SK-N-MC (cell line): Measurements from ENCODE around the gene DIAPH2.

ENCODE experiments used
- DNase-seq: peaks from one replicate; pipeline ENCODE4 v3.0.0-alpha.2; 2011; ENCODE audit warnings: low read depth, low spot score
- H3K27ac ChIP-seq: fragments of 200-600 bp; sonication (generic); 2 replicates; pipeline ENCODE4 v1.5.1; 2016; ENCODE audit warnings: mixed run types
- H3K36me3 ChIP-seq: fragments of 200-600 bp; sonication (generic); 2 replicates; pipeline ENCODE4 v1.6.1; 2017; ENCODE audit warnings: antibody characterized with exemption, low read length, mixed read lengths; ENCODE audit not compliant: insufficient read depth
- H3K4me3 ChIP-seq: fragments of 200-600 bp; sonication (generic); 2 replicates; pipeline ENCODE4 v1.5.1; 2016
- H3K9ac ChIP-seq: fragments of 200-600 bp; sonication (generic); 2 replicates; pipeline ENCODE4 v1.8.0; 2017; ENCODE audit warnings: mixed run types, mixed read lengths; ENCODE audit not compliant: insufficient read length
- H3K9me3 ChIP-seq: fragments of 200-600 bp; sonication (generic); 2 replicates; pipeline ENCODE4 v1.6.1; 2017; ENCODE audit warnings: low read depth, mild to moderate bottlenecking, antibody characterized with exemption, low read length, moderate library complexity, mixed read lengths
- EZH2 ChIP-seq: fragments of 200-600 bp; sonication (generic); IDR thresholded peaks from one replicate; pipeline ENCODE4 v1.6.1; 2017; ENCODE audit warnings: antibody characterized with exemption
- FOXP2 ChIP-seq: optimal IDR thresholded peaks from 2 replicates; pipeline ENCODE3; 2011; ENCODE audit warnings: mild to moderate bottlenecking, moderate library complexity; ENCODE audit not compliant: insufficient read depth; ENCODE audit errors: extremely low read length, control extremely low read depth
- POLR2AphosphoS5 ChIP-seq: IDR thresholded peaks from 2 replicates; pipeline ENCODE4 v1.6.1; 2012; ENCODE audit warnings: mild to moderate bottlenecking, low read depth, low read length, borderline replicate concordance

Gene DIAPH2

DNA sequence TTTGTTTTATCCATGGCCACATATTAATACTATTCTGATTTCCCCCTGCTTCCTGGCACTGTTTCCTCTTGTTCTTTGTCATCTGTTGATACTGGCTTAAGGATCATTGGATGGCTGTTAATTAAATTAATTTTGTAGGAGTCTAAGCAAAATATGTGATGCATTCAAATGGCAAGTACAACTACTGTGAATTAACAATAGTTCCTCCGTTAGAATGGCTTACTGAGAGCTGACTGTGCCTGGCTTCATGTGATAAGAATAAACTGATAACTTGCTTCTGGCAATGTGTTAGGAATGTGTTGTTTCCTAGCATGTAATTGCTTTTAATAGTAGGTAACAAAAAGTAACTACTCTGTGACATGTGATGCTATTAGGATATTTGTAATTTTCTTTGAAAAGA, 297.5 kb downstream of the DIAPH2 start:
- Histone ChIP-seq H3K4me3 (no peak overlapping the region), H3K9me3 (no peaks in the 10 kb centered on the region), H3K36me3 (no peaks in the 10 kb centered on the region), H3K27ac (no peak overlapping the region), H3K9ac (no peak overlapping the region)
- no peak for TF ChIP-seq POLR2AphosphoS5
- DNase-seq = no peak

- Histone ChIP-seq H3K9me3 (no peaks in the 10 kb centered on the region), H3K4me3 (no peak overlapping the region), H3K36me3 (no peaks in the 10 kb centered on the region), H3K27ac (no peak overlapping the region), H3K9ac (no peak overlapping the region)
- TF ChIP-seq POLR2AphosphoS5 (no peak), FOXP2 (no peak), EZH2 (no peak)
- no peak for DNase-seq
These were observed 299.9 kb downstream of the DIAPH2 start for GRCh38 chrX:96984538-96984937.

DNA sequence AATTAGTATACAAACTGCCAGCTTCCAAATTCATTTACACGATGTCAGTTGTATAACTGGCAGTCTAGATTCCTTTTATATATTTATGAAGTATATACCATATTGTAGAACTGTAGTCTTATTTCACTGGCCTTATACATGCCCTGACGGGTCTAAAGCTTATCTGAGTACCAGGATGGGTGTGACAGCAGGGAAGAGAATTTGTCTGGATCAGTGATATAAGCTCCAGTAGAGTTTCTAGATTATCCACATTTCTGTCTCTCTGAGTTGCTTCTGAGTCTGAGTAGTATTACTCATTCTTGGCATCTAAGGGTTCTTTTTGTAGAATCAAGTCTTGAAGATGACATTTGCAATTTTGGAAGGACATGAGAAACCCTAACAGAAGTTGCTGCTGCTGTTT, 300.4 kb downstream of the DIAPH2 start:
- H3K9me3 ChIP-seq = no peaks in the 10 kb centered on the region
- DNase-seq = no peak
- no peak overlapping the region for H3K4me3 ChIP-seq
- H3K27ac ChIP-seq = no peak overlapping the region
- no peak for TF ChIP-seq EZH2
- TF ChIP-seq POLR2AphosphoS5 = no peak
- no peak for TF ChIP-seq FOXP2
- no peak overlapping the region for H3K9ac ChIP-seq
- H3K36me3 ChIP-seq = no peaks in the 10 kb centered on the region

DNA sequence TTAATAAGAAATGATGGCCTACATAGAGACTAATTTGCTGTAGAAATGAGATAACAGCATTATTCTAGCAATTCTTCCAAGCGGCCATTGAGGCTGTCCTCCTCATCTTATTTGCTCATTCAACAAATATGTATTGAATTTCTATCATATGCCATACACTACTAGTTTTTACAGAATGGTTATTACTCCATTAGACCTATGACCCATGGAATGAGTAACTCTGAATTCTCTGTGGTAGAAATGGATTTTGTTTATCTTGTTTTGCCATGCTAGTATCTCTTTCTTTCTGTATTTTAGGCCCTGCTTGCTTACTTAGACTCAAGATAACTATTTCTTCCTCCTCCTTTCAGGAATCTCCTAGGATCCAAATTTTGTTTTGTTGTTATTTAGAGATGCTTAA, 302.6 kb downstream of the DIAPH2 start:
- Histone ChIP-seq H3K9me3 (no peaks in the 10 kb centered on the region), H3K36me3 (no peaks in the 10 kb centered on the region), H3K9ac (no peak overlapping the region), H3K27ac (no peak overlapping the region), H3K4me3 (no peak overlapping the region)
- no peak for TF ChIP-seq EZH2
- no peak for DNase-seq

DNA sequence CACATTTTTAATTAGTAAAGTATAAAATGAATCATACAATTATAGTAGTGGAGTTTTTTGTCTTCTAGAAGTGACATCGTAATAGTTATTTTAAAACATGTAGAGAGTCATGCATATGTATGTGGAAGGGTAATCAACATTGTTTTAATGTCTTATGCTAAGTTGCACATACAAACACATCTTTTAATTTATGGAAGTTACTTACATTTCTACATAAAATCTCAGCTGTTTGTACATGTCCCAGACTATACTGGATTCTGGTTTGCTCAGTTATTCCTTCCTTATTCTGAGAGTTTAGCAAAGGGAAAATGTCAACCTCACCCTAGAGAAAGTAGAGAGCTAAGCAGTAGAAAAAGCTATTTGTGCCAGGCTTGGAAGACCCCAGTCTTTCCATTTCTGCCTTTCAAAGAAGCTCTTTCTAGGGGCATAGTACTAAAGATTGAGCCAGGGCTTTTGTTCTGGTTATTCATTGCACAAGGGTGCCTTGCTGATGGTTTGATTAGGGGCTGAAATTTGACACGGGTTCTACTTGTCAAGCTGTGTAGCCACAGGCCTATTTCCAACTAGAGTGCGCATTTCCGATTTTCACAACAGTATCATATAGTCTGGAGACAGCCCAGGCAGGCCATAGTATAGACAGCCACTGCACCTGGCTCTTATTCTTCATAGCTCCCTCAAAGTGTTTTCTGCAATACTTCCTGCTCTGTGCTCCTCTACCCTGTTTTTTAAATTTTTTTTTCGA, 305.4 kb downstream of the DIAPH2 start:
- Histone ChIP-seq H3K9me3 (no peaks in the 10 kb centered on the region), H3K4me3 (no peak overlapping the region), H3K36me3 (no peaks in the 10 kb centered on the region), H3K27ac (no peak overlapping the region), H3K9ac (no peak overlapping the region)
- TF ChIP-seq FOXP2 (no peak), POLR2AphosphoS5 (no peak), EZH2 (no peak)
- DNase-seq = no peak

DNA sequence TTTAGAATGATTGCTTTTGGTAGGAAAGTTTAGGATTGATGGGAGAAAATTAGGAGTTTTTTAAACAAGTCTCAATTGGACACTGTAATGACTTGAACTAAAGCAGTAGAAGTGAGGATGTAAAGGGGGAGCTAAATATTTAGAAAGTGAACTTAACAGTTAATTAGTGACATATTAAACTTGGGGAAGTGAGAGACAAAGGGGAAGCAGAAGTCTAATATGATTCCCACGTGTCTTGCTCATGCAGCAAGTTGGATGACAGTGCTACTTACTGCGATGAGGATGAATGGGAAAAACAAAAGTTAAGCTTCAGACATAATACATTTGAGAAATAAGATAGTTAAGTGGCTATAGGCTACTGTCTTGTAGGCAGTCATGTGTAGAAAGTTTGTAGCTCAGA, 309.5 kb downstream of the DIAPH2 start:
- Histone ChIP-seq H3K36me3 (no peaks in the 10 kb centered on the region), H3K4me3 (no peak overlapping the region), H3K27ac (no peak overlapping the region), H3K9me3 (no peaks in the 10 kb centered on the region), H3K9ac (no peak overlapping the region)
- no peak for DNase-seq
- no peak for TF ChIP-seq POLR2AphosphoS5
- no peak for TF ChIP-seq FOXP2
- TF ChIP-seq EZH2 = no peak

DNA sequence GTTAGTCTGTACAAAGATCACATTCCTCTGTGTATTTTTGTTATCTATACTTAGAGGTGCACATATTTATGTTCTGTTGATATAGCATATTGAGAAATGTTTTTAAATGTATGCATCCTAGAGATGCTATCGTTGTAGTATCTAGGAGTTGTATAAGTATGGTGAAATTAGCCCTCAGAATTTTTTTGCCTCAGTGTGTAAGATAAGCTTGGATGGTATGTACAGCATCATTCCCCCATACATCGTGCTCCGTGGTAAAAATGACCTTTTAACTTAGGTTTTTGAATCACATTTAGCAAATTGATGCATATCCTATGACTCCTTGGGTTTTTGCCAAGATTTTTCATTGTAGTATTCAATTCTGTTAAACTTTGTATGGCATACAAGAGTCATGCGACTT, 312.6 kb downstream of the DIAPH2 start:
- no peak overlapping the region for H3K9ac ChIP-seq
- TF ChIP-seq EZH2 = no peak
- no peak for TF ChIP-seq FOXP2
- TF ChIP-seq POLR2AphosphoS5 = no peak
- H3K27ac ChIP-seq = no peak overlapping the region
- H3K9me3 ChIP-seq = no peaks in the 10 kb centered on the region
- no peak for DNase-seq
- H3K36me3 ChIP-seq = no peaks in the 10 kb centered on the region
- no peak overlapping the region for H3K4me3 ChIP-seq

GRCh38 chrX:97000682-97001368, 316.2 kb downstream of the DIAPH2 start:
- TF ChIP-seq POLR2AphosphoS5 = no peak
- TF ChIP-seq FOXP2 = no peak
- no peak for TF ChIP-seq EZH2
- H3K9ac ChIP-seq = no peak overlapping the region
- H3K4me3 ChIP-seq = no peak overlapping the region
- no peak overlapping the region for H3K27ac ChIP-seq
- H3K36me3 ChIP-seq = no peaks in the 10 kb centered on the region
- no peak for DNase-seq
- H3K9me3 ChIP-seq = no peaks in the 10 kb centered on the region

DNA sequence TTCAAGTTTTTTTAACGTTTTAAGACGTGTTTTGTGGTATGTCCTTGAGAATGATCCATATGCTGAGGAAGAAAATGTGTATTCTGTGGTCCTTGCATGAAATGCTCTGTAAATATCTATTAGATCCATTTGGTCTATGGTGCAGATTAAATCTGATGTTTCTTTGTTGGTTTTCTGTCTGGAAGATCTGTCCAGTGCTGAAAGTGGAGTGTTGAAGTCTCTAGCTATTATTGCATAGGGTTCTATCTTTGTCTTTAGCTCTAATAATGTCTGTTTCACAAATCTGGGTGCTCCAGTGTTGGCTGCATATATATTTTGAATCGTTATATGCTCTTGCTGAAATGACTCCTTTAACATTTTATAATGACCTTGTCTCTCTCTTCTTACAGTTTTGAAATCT, 321.5 kb downstream of the DIAPH2 start:
- Histone ChIP-seq H3K27ac (no peak overlapping the region), H3K9me3 (no peaks in the 10 kb centered on the region), H3K4me3 (no peak overlapping the region), H3K36me3 (no peaks in the 10 kb centered on the region), H3K9ac (no peak overlapping the region)
- no peak for TF ChIP-seq POLR2AphosphoS5
- TF ChIP-seq FOXP2 = no peak
- no peak for TF ChIP-seq EZH2
- no peak for DNase-seq
